Thyroid gland (tissue), 4 donors: ENCODE measurements around the gene PTCH1.

Experiments used
- CTCF ChIP-seq, 6 experiments: fragments of 200-600 bp in 3 of 6; fragments of 450-650 bp in 3 of 6; sonication (generic) in 3 of 6; IDR thresholded peaks; one replicate each; pipeline ENCODE4 v1.5.1; 2016 to 2019; ENCODE audit warnings: antibody characterized with exemption in 6 of 6, mild to moderate bottlenecking in 2 of 6, inconsistent platforms in 1 of 6, moderate library complexity in 1 of 6
- POLR2A ChIP-seq, 2 donors: fragments of 450-650 bp; IDR thresholded peaks; one replicate each; pipeline ENCODE4 v1.6.1; 2017; ENCODE audit warnings: antibody characterized with exemption in 2 of 2, mild to moderate bottlenecking in 2 of 2, moderate library complexity in 1 of 2

GRCh38 chr9:95488954-95489353, 27.8 kb downstream of the PTCH1 start:
- TF ChIP-seq CTCF (IDR thresholded peaks at IDR 0.05) (no peak), POLR2A (IDR thresholded peaks at IDR 0.05) (no peak)
